Brain pericyte (primary cell): ENCODE measurements around the gene ARHGEF18.
"Not testable (repeated sequence)": the region's sequence is repeated elsewhere in the genome, so short reads cannot be mapped to it uniquely, and the experiment has no call there.

ENCODE experiments used
- DNase-seq: peaks from one replicate; pipeline ENCODE4 v3.0.0-alpha.2; 2012; ENCODE audit warnings: low read depth, low spot score

ARHGEF18 gene

DNA sequence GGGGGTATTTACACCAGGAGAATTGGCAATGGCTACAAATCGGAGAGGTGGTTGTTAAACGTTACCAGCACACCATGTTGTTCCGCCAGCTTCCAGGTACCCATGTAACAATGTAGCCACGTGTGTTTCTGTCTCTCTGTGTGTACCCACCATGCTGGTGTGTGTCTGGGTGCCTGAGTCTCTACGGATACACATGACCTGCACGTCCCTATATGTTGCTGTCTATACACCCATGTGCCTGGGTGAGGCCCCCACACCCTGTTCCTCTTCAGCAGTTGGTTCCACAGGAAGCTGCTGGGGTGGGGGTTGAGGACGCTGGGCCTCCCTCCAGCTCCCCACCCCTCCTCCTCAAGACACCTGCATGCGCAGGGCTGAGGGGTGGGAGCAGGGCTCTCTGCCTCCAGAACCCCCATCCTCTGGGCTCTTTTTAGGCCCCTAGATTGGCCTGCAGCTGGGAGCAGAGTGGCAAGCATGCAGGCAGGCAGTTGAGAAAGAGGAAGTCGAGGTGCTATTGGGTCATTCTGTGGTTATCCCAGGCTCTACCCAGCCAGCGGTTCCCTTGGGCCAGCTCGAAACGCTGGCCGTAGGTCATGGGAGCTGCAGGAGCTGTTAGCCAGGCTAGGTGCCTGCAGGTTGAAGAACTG, at the start of gene ARHGEF18:
ARHGEF18 (plus strand) TSS at position 351 of the 644 bp plus-strand sequence. CDS start 13,954 bp downstream, outside the sequence.
- DNase-seq, result no peak

- DNase-seq, result no peak
Observed at GRCh38 chr19:7301525-7301924, 47.2 kb upstream of the ARHGEF18 start.

- no peak for DNase-seq
Observed at GRCh38 chr19:7303470-7303869, 45.3 kb upstream of the ARHGEF18 start.

DNA sequence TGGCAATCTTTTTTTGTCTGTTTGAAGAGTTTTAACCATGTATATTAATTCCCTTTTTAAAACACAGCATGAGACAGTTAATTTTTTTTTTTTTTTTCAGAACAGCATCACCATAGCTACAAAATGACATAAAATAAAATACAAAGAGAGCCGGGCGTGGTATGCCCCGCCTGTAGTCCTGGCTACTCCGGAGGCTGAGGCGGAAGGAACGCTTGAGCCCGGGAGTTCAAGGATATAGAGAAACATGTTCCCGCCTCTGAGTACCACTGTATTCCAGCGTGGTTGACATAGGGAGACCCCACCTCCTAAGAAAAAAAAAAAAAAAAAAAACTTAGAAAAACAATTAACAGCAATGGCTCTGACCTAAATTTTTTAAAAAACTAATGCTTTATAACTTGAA, 44.5 kb upstream of the ARHGEF18 start:
- no peak for DNase-seq

DNA sequence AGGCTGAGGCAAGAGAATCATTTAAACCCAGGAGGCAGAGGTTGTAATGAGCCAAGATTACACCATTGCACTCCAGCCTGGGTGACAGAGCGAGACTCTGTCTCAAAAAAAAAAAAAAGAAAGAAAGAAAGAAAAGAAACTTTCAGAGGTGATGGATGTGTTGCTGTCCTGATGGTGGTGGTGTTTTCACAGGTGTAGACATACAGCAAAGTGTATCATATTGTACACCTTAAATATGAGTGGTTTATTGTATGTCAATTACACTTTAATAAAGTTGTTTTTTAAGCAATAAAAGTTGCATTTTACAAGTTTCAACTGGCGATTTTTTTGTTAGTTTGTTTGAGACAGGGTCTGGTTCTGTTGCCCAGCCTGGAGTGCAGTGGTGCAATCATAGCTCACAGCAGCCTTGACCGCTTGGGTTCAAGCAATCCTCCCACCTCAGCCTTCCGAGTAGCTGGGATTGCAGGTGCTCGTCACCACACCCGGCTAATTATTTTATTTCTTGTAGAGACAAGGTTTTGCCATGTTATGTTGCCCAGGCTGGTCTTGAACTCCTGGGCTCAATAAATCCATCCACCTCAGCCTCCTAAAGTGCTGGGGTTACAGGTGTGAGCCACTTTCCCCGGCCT, 41.0 kb upstream of the ARHGEF18 start:
- DNase-seq, result no peak

- DNase-seq, result not testable (repeated sequence)
Observed at GRCh38 chr19:7308327-7308726, 40.4 kb upstream of the ARHGEF18 start.

DNA sequence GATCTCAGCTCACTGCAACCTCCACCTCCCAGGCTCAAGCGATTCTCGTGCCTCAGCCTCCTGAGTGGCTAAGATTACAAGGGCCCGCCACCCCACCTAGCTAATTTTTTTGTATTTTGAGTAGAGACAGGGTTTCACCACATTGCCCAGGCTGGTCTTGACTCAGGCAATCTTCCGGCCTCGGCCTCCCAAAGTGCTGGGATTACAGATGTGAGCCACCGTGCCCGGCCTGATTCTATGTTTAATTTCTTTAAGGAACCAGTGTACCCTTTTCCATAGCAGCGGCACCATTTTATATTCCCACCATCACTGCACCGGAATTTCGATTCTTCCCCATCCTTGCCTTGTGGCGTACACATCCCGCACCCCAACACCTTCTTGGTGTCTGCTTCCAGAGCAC, 36.8 kb upstream of the ARHGEF18 start:
- DNase-seq, result no peak

DNA sequence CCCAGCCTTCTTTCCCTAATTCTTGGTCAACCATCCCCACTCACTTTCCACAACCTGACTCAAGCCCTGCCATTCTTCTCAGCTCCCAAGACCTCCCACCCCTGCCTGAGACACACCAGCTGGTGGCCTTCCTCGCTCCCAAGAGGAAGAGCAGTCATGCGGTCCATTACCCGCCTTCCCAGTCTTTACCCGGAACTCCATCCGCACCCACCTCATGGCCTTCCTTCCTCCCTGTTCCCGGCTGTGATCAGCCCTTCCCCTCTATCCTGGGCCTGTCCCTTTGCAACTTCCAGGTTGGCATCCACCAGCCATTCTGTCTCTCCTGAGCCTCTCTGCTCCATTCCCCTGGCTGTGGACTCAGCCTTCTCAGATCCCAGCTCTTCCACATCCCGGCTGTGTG, 35.9 kb upstream of the ARHGEF18 start:
- no peak for DNase-seq

- DNase-seq, result no peak
Observed at GRCh38 chr19:7318176-7318575, 30.6 kb upstream of the ARHGEF18 start.

GRCh38 chr19:7326105-7326877, 22.4 kb upstream of the ARHGEF18 start:
- DNase-seq, result no peak

DNA sequence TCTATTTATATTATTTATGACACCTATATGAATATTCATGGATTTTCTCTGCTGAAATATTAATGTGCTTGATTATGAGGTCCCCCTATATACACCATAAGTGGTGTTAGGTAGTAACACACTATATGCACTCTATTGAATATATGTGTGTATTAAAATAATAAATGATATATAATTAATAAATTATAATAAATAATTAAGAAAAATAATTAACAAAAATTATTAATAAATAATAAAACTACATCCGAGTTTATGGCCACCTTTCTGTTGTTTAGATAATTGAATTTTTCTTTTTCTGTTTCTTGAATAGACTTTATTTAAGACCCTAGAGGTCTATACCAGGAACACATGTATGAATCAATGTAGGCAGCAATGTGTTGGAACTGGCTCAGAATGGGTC, 20.9 kb upstream of the ARHGEF18 start:
- no peak for DNase-seq

- no peak for DNase-seq
Observed at GRCh38 chr19:7328647-7329046, 20.1 kb upstream of the ARHGEF18 start.

GRCh38 chr19:7331446-7331845, 17.3 kb upstream of the ARHGEF18 start:
- DNase-seq, result no peak

DNA sequence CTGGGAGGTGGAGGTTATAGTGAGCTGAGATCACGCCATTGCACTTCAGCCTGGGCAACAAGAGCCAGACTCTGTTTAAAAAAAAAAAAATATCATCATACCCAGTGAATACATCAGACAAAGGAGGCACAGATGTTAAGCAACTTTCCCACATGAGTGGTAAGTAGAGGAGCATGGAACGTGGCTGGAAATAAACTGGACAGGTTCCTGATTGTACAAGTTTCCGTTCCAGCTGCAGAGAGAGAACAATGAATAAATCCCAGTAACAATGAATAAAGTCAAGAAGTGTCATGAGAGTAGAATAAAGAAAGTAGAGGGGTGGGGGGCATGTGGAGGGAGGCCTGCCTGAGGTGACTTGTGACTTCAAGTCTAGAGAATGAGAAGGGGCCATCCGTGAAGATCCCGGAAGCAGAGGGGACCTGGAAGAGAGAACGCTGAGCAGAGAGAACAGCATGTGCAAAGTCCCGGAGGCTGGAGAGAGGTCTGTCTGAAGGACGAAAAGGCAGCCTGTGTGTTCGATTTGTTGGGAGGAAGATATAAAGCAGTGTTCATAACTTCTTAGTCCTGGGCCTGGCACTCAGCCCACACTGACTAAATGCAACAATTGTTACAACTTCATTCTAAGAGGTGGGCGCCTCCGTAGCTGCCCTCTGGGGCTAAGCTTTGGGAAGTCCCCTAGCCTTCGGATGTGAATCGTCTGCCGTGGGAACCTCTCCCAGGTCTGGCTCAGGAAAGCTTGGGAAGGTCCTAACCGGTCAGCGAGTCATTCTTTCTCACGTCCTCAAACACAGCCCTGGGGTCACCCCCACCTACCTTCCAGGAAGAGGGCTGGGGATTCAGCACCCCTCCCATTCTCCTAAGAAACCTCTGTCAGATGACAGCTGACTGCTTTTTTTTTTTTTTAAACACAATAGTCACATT, 15.3 kb upstream of the ARHGEF18 start:
- DNase-seq, result no peak

DNA sequence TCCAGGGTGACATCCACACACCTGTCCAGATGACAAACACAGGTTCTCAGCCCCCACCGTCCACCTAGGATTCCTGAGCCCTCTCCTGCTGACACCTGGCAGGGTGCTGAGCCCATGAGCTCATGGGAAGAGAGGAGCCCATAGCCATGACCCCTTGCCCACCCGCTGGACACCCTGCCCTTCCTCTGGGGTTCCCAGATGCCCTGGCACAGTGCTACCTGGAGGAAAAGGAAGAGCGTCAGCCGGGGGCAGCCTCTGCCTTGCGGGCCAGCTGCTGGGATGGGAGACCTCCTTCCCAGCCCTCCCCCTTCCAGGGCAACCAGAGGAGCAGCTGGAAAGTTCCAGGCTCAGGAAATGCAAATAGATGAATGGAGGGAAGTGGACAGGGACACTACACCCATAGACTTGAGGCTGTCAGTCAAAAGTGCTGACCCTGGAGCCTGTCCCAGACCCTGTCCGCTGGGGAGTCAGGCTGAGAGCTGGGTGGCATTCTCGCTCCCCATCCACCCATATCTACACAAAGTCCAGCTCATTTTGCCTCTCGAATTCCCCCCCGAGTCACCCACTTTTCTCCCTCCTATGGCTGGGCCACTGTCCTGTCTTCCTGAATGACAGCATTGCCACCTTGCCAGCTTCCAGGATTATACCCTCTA, 12.3 kb upstream of the ARHGEF18 start:
- DNase-seq, result no peak

GRCh38 chr19:7337380-7338194, 11.2 kb upstream of the ARHGEF18 start:
- no peak for DNase-seq

DNA sequence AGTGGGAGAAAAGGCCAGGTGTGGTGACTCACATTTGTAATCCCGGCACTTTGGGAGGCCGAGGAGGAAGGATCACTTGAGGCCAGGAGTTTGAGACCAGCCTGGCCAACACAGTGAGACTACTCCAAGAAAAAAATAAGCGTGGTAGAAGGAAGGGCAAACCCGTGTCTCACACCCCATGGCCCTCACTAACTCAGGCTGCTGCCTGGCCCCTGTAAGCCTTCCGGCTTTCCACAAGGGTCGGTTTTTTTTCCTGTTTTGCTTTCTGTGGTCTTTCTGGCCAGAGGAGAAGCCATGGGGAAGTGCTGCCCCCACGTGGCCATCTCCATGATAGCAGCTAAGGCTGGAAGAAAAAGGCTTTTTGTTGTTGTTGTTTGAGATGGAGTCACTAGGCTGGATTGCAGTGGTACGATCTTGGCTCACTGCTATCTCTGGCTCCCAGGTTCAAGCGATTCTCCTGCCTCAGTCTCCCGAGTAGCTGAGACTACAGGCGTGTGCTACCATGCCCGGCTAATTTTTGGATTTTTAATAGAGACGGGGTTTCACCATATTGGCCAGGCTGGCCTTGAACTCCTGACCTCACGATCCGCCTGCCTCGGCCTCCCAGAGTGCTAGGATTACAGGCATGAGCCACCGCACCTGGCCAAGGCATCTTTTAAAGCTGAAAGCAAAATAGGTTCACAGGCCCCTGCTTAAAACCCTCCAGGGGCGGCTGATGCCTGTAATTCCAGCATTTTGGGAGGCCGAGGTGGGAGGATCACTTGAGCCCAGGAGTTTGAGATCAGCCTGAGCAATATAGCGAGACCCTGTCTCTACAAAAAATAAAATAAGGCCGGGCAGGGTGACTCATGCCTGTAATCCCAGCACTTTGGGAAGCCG, 7.5 kb upstream of the ARHGEF18 start:
- peak; percentile 45 for DNase-seq

DNA sequence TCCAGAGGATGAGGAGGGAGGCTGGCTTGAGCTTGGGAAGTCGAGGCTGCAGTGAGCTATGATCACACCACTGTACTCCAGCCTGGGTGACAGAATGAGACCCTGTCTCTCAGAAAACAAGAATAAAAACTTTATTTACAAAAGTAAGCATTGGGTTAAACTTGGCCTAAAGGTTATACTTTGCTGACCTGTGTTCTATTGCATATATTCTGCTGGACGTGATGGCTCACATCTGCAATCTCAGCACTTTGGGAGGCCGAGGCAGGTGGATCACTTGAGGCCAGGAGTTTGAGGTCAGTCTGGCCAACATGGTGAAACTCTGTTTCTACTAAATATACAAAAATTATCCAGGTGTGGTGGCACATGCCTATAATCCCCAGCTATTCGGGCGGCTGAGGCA, 6.6 kb upstream of the ARHGEF18 start:
- no peak for DNase-seq

GRCh38 chr19:7346488-7346971, 2.2 kb upstream of the ARHGEF18 start:
- DNase-seq, result no peak
